ENCODE measurements around the gene RPL27A.

Gene RPL27A

DNA sequence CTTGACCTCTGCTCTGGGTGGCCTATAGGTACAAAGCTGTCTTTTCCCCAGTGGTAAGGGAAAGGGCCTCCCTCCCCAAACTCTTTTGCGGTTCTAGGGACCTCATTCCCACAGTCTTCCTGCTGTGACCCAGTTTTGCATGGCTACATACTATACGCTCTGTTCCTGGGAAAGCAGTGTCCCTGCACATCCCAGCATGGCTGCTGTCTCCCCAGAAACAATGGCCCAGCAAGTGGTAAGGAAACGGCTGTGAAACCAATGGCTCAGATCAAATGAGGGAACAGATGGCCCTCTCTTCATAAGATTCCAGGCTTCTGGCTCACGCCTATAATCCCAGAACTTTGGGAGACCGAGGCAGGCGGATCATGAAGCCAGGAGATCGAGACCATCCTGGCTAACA is 41.1 kb downstream of the RPL27A start:
- DNase-seq = no peak

DNA sequence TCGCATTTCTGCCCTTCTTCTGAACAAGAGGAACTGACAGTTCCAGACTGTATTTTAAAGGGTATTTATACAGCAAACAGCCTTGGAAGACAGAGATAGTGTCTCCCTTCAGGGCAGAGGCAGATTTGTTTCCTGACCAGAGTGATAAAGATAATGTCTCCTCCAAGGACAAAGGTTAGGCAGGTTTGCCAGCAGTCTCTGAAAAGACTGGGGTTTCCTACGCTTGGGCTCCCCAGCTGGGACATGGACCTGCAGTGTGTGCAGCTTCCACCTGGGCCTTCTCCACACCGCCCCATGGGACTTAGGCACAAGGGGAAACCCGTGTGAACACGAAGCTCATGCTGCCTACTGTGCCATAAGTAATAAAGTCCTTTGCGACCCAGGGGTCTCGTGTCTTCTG is 42.1 kb downstream of the RPL27A start:
- DNase-seq = no peak

DNA sequence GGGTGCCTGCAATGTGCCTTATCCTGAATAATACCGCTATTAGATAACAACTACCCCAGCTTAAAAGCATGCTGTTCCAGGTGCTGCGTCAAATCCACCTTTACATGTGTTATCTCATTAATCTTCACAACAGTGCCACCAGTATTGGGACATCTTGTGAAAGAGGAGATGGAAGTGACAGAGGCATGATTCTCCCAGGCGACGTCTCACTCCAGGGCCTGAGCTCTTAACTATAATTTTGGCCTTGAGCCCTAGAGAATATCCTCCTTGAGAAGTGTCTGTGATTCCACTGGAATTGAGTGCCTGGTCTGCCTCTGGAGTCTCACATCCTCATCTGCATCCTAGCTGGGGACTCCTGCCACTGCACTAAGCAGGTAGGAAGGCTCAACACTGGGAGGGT is 43.8 kb downstream of the RPL27A start:
- no peak for DNase-seq

DNA sequence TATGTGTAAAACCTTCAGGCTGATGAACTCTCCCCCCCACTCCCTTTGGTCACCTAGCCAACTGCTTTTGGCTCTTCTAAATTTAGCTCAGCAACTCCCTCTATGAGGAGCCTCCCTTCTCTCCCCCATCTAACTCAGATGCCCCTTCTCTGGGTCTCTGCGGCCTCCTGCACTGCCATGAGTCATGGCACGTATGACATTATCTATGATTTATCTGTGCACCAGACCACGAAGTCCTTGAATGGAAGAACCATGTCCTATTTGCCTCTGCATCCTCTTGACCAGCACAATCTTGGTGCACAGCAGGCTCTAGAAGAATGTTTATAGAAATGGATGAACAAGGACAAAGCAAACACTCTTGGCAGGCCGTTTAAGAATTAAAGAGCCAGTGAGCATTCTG is 46.0 kb downstream of the RPL27A start:
- no peak for DNase-seq

DNA sequence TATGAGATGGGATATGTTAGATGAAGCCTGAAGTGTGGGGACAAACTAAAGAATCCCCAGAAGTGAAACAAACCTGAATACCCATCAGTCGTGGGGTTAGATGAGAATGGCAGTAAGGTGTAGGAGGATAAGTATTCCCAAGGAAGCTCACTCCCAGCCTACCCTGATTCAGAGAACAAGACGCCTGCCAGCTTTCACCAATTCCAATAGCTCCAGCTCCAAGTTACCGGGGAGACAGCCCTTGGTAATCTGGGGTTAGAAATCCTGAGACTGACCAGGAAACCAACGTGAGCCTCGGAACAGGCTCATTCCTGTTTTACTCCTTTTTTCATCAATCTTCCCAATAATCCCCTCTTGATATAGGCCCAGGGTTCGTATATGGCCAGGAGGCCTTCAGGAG is 46.5 kb downstream of the RPL27A start:
- DNase-seq = no peak

DNA sequence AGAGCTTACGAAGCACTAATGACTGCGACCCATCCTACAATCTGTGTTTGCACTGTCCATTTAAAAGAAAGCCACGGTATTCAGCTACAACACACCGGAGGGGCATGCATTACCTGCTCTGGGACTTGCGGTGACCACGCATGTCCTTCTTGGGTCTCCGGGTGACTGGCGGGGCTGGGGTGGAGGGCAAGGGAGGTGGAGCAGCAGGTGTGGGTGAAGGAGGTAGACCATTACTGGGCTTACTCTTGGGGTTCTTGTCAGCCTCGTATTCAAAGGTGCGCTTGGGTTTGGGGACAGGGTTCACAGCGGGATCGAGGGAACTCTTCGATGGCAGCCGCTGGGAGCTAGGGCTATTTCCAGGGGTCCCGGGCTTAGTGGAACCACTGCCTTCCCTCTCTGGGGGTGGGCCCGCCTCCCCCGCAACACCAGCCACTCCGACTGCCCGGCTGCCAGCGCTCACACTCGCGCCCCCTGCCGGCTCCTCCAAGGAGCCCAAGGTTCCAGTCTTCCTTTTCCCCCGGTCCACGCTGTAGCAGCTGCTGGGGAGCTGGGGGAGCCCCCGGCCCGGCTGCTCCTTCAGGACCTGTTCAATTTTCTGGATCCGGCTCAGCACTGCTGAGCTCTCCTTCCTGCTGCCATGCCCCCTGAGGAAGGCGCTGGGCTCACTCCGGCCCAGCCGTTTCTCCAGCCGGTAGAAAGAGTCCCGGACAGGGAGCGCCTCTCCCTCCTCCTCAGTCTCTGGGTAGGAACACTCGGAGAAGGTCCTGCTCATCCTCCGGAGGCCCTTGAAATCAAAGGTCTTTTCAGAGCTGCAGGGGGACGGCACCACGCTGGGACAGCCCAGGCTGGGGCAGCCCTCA is 47.5 kb downstream of the RPL27A start:
- DNase-seq = no peak

DNA sequence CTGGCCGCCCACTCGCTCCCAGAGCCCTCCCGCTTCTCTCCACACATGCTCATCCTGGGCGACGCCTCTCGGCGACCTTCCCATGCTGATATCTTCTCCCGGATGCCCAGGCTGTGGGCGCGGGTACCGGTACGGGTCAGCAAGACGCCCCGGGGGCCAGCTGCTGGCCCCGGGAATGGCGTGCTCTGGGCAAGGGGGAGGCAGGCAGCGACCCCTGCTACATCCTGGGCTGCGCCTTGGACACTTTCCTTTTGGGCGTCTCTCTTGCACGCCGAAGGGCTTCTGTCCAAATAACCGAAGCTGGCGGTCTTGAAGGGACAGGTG is 48.1 kb downstream of the RPL27A start:
- DNase-seq = no peak

DNA sequence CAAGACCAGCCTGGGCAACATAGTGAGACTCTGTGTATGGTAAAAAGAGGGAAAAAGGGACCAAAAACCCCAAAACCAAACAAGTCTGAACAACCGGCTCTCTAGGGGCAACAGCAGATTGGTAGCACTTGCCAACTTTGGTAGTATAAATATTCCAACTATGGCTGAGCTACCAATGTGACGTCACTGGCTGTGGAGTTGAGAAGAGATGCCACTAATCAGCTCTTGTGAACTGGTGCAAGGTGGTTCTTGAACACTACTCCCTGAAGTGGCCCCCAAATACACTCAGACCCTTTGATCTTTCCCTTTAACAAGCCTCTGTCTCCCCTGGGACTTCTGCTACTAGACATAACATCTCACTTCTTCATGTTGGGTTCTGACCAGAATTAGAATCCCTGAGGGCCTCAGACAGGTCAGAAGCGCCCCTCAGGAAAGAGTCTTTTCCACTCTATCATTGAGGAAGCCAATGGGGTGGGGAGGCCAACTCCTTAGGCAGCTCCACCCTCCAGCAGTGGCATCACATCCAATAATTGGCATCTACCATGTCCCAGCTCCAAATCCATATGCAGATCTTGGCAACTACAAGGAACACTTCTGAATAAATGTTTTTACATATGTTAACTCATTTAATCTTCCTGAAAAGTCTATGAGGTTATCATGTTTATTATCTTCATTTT is 49.2 kb downstream of the RPL27A start:
- DNase-seq = no peak

DNA sequence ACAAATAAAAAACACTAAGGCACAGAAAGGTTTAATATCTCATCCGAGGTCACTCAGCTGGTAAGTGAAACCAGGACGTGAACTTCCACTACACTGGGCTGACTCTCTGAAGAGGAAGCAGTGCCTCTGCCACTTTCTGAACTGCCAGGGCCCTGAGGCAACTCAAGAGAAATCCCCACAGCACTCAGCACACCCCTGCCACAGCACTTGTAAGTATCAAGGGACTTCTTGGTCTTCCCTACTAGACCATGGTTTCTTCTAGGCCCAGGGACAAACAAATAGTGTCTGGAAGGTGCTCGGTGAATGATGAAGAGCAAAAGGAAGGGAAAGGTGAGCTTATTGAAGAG is 49.7 kb downstream of the RPL27A start:
- DNase-seq = no peak

DNA sequence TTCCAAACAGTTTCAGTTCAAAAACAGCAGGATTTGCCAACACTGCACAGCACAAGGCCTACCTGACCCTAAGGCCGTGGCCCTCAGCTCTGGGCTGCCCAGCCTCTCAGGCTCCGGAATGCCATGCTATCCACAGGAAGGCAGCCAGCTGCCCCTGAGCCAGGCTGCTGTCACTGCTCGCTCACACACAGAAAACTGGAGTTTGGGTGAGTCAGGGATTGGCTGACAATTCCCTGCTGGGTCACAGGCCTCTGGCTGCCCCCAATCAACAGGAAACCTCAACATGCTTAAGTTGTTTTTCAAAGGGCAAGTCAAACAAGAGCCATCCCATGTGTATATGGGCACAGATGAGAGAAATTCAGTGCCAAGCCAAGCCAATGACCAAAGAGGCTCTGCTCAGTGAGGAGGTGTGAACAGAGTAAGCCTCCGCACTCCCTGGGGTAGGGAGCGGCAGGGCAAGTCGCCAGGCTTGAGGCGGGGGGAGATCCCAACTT is 50.2 kb downstream of the RPL27A start:
- no peak for DNase-seq

DNA sequence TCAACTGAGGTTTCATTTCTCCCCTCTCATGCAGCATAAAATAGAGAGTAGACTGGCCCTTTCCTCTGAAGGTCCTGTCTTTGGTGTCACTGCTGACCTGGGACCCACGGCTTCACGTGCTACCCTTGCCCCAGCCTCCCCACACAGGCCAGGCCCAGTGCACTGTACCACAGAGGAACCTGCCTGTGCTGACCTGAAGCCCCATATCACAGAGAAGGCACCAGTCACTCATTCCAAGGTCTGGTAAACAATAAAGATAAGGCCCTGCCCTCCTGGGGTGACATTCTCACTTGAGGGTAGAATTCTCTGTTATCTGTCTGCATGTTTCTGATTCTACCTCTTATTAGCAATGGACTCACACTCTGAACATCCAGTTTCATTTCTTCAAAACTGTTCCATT is 51.3 kb downstream of the RPL27A start:
- no peak for DNase-seq

DNA sequence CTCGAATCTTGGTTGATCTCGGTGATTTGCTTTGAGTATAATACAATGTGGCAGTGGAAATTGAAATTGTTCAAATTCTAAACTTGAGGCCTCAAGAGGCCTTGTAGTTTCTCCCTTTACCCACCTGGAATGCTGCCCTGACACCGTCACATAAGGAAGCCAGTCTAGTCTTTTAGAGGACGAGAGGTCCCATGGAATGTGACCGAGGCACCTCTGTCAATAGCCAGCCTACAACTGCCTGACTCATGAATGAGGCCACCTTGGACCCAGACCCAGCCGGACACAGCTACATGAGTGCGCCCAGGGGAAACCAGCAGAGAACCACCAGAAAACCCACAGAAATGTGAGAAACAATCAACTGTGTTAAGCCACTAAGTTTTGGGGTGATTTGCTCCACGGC is 52.5 kb downstream of the RPL27A start:
- DNase-seq = no peak

DNA sequence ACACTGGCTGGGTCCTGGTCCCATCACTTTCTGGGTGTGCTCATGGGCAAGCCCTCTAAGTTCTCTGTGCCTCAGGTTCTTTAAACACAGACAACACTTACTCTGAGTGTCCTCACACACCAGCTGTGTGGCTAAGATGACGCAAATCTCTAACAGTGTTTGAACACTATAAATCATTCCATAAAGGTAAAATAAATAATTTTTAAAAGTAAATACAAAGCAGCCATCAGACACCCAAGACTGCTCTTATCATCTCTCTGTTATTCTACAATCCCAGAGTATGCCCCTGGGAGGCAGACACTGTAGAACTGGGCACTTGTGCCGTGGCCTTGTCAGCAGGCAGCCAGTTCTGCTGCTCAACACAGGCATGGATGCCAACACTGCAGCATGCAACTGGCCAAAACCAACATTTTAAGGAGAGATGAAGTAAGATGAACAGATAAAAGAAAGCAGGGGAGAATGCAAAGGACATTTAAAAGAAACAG is 56.8 kb downstream of the RPL27A start:
- no peak for DNase-seq
